Activated CD4-positive, alpha-beta T cell treated with anti-CD3 and anti-CD28 coated beads for 4 hours (primary cell): ENCODE measurements around the gene TUBGCP6.
"Not testable (repeated sequence)": the region's sequence is repeated elsewhere in the genome, so short reads cannot be mapped to it uniquely, and the experiment has no call there.

Experiments
- DNase-seq, 2 donors: peaks; one replicate each; pipeline ENCODE4 v3.0.0-alpha.2; 2020

Gene TUBGCP6

GRCh38 chr22:50209893-50210292 lies 34.9 kb downstream of the TUBGCP6 start:
- DNase-seq = peak; percentile 64 to 73

GRCh38 chr22:50208939-50209892 lies 35.6 kb downstream of the TUBGCP6 start:
- DNase-seq = no peak

- no peak for DNase-seq
Observed at GRCh38 chr22:50208430-50208938, 36.3 kb downstream of the TUBGCP6 start.

GRCh38 chr22:50207383-50208140 lies 37.3 kb downstream of the TUBGCP6 start:
- DNase-seq = no peak

- no peak for DNase-seq
Observed at GRCh38 chr22:50206599-50206998, 38.2 kb downstream of the TUBGCP6 start.

GRCh38 chr22:50205781-50206569 lies 38.8 kb downstream of the TUBGCP6 start:
- DNase-seq = no peak

- not testable (repeated sequence) for DNase-seq
Observed at GRCh38 chr22:50204998-50205397, 39.8 kb downstream of the TUBGCP6 start.

- DNase-seq = no peak
Observed at GRCh38 chr22:50204571-50204970, 40.3 kb downstream of the TUBGCP6 start.

GRCh38 chr22:50203288-50203687 lies 41.5 kb downstream of the TUBGCP6 start:
- DNase-seq = no peak

GRCh38 chr22:50202130-50202666 lies 42.6 kb downstream of the TUBGCP6 start:
- DNase-seq = no peak

- DNase-seq = no peak
Observed at GRCh38 chr22:50201191-50202129, 43.4 kb downstream of the TUBGCP6 start.

GRCh38 chr22:50200461-50201190 lies 44.2 kb downstream of the TUBGCP6 start, which contains the start of gene SELENOO:
SELENOO (plus strand) TSS chr22:50201011; CDS start chr22:50201037, 26 bp downstream.
- DNase-seq = peak; percentile 86 to 92

GRCh38 chr22:50199829-50200460 lies 44.9 kb downstream of the TUBGCP6 start:
- DNase-seq = no peak

GRCh38 chr22:50199251-50199721 lies 45.5 kb downstream of the TUBGCP6 start:
- no peak for DNase-seq

- DNase-seq = no peak
Observed at GRCh38 chr22:50198624-50199017, 46.2 kb downstream of the TUBGCP6 start.

GRCh38 chr22:50197856-50198623 lies 46.8 kb downstream of the TUBGCP6 start:
- DNase-seq = no peak

GRCh38 chr22:50197000-50197800 lies 47.6 kb downstream of the TUBGCP6 start:
- DNase-seq = no peak

GRCh38 chr22:50196256-50196655 lies 48.6 kb downstream of the TUBGCP6 start:
- no peak for DNase-seq
